Measurements from ENCODE around the gene SAMD4A.

SAMD4A gene

GRCh38 chr14:54637270-54638134 lies 70.6 kb downstream of the SAMD4A start:
- no peak for DNase-seq

GRCh38 chr14:54638135-54638446 lies 71.2 kb downstream of the SAMD4A start:
- DNase-seq = no peak

- no peak for DNase-seq
Observed at GRCh38 chr14:54639611-54640010, 72.7 kb downstream of the SAMD4A start.

- no peak for DNase-seq
Observed at GRCh38 chr14:54640506-54640905, 73.6 kb downstream of the SAMD4A start.

GRCh38 chr14:54642121-54642520 lies 75.2 kb downstream of the SAMD4A start:
- DNase-seq = no peak

GRCh38 chr14:54642801-54643695 lies 76.1 kb downstream of the SAMD4A start:
- DNase-seq = no peak

GRCh38 chr14:54643696-54644176 lies 76.8 kb downstream of the SAMD4A start:
- DNase-seq = no peak

DNA sequence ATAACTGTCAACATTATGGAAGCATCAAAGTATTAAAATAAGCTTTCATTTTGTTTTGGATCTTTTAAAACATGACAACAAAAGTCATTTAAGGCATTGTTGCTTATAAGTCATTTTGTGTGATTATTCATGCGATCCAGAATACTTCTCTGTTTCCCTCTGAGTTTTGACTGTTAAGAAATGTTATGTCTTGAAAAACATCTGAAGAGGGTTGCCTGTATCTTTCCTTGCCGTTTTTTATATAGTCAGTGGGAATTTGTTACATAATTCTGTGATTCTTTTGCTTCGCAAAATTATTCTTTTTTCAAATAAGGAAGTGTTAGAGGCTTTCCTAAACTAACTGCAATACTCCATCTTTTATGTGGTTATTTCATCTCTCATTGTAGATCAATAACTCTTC lies 78.7 kb downstream of the SAMD4A start:
- no peak for DNase-seq

GRCh38 chr14:54646626-54647025 lies 79.7 kb downstream of the SAMD4A start:
- DNase-seq = no peak

GRCh38 chr14:54647378-54647777 lies 80.5 kb downstream of the SAMD4A start:
- no peak for DNase-seq

GRCh38 chr14:54649056-54649455 lies 82.1 kb downstream of the SAMD4A start:
- DNase-seq = no peak

DNA sequence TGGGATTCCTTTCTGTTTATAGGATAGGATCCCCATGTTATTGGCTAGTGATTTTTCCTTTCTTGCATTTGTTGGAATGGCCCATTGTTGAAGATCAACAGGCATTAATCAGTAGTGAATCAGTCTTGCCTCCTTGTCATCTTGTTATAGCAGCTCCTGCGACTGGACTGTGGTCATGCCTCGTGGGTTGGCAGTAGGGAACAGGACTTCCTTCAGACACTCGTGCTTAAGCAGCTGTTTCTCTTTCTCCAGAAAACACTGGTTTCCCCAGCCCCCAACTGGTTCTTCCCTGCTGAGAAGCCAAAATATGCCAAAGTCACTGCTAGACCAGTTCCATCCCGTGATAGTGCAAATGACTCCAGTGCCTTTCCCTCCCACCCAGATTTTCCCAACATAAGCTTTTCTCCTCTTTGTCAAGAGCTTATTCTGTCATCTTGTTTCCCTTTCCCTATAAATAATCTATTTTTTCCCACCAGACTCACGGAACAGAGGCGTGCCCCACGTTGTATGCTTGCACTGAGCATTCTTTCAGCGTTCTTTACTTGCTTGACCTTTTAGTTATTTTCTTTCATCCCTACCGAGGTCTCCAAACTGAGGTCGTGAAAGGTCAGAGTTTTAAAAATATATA lies 83.5 kb downstream of the SAMD4A start:
- DNase-seq = no peak

DNA sequence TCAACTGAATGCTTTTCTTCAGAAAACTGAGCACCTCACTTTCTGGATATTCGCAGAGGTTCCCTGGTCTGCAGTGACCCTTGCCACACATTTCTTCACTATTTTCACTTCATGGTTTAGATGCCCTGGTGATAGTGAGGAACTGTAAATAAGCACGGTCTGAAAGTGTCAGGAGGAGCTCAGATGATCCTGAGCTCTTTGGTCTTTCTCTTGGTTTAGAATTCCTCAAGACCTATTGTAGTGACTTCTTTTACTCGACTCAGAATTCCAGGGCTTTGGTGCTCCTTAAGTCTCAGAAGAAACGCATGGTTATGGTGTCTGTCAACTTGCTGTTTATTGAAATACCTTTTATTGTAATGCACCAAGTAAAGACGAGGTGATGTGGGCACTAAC lies 84.0 kb downstream of the SAMD4A start:
- no peak for DNase-seq

DNA sequence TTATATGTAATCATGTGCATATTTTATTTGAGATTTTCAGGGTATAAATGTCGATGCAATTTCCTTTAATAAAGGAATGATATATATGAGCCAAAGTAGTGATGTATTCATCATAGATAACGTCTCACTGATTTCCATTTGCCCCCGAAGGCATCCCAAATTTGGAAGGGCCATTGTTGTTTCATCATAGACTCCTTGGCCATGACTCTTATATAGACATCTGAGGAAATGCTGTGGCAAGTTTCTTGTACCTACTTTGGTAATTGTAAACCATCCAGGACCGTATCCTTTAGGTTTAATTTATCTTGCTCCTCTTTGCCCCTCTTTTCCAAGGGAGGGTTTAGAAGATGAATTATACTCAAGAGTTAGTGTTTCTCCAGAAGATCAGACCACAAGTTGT lies 84.7 kb downstream of the SAMD4A start:
- DNase-seq = no peak

DNA sequence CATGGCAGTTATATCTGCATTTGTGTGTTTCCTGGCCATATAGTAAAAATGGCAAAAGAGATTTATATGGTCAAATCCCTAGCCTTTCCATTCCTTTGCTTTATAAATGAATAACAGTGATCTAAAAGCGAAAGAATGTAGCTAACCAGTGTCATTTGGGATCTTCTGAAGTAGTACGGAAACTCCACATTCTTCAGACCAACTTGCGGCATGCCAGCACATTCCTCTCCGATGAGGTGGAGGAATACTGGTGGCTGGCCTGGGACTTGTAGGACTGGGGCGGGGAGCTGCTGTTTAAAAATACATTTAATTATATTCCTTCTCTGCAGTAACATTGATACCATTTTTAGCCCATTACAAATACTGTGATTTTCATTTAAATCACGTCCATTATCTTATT lies 85.3 kb downstream of the SAMD4A start:
- DNase-seq = no peak

DNA sequence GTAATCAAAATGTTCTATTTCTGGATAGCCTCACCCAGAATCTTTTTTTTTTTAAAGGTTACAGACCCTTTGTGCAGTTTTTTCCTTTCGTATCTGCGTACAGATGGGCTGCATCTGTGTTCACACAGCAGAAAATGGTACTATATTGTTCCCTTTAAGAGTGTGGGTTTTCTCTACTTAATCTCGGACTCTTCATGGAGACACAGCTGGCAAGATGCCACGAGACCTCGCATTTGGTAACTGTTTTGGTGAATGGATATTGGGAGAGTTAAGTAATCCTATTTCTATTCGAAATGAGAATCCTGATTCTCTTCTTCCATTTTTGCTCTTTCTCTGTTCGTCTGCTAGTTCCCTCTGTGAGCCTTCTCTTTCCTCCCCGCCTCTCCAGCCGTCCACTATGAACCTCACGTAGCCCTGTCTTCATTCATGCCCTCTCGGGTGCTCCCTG lies 85.7 kb downstream of the SAMD4A start:
- DNase-seq = no peak

- DNase-seq = no peak
Observed at GRCh38 chr14:54653712-54654469, 87.0 kb downstream of the SAMD4A start.

GRCh38 chr14:54654605-54655004 lies 87.7 kb downstream of the SAMD4A start:
- no peak for DNase-seq

GRCh38 chr14:54658836-54659235 lies 91.9 kb downstream of the SAMD4A start:
- DNase-seq = no peak

DNA sequence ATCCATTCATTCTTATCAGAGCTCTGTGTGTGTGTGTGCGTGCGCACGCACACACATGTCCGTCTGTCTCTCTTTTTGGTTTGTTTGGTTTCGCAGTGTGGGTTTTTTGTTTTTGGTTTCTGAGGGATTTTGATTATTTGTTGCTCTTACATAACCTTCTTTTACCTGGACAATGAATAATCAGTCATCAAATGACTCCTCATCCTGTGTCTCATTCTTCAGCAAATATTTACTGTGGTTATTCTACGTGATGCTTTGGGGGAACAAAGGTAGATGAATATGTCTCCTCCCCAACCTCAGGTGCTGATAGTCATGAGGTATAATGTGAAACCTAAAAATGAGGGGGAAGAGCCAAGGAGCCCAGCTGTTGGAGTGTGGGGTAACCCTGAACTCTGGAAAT lies 92.4 kb downstream of the SAMD4A start:
- no peak for DNase-seq

GRCh38 chr14:54660604-54661111 lies 93.7 kb downstream of the SAMD4A start:
- no peak for DNase-seq

- no peak for DNase-seq
Observed at GRCh38 chr14:54662491-54663133, 95.7 kb downstream of the SAMD4A start.
